MCF 10A (cell line): Measurements from ENCODE around the gene IGF2BP3. TPM values are rescaled to one million over a fixed set of nuclear protein-coding genes. Genes with fewer than 3 reads are reported as not detected.

Experiments used
- BruUV-seq: library from RNA; stranded (reverse); fragments of 400-500 nt; replicated peaks from 2 replicates; lab custom pipeline; 2021; lab: Mats Ljungman, UMichigan
- CTCF ChIA-PET: fragments of 300-600 bp; sonication (Branson Sonifier 250); formaldehyde crosslinking; extraction: SDS; loops from one replicate; lab custom pipeline; 2021; ENCODE audit warnings: antibody characterized with exemption, inconsistent platforms; lab: Yijun Ruan, JAX
- POLR2A ChIA-PET: fragments of 300-600, 350-650 bp; sonication (Branson Sonifier 250); formaldehyde crosslinking; extraction: SDS; loops from one replicate; lab custom pipeline; 2020; ENCODE audit warnings: antibody characterized with exemption, inconsistent platforms; lab: Yijun Ruan, JAX
- DNase-seq: peaks from one replicate; pipeline ENCODE4 v3.0.0-alpha.2; 2018; ENCODE audit not compliant: unreplicated experiment
- H3K27ac Mint-ChIP-seq: one replicate; pipeline ENCODE4 v1.8.0; 2022; ENCODE audit warnings: mild to moderate bottlenecking, low read depth, mixed read lengths; ENCODE audit not compliant: unreplicated experiment
- H3K27me3 Mint-ChIP-seq: one replicate; pipeline ENCODE4 v1.8.0; 2022; ENCODE audit warnings: mixed read lengths; ENCODE audit not compliant: insufficient read depth, unreplicated experiment
- H3K36me3 Mint-ChIP-seq: one replicate; pipeline ENCODE4 v1.8.0; 2022; ENCODE audit warnings: mild to moderate bottlenecking, moderate library complexity, mixed read lengths; ENCODE audit not compliant: insufficient read depth, unreplicated experiment
- H3K4me1 Mint-ChIP-seq: one replicate; pipeline ENCODE4 v1.8.0; 2022; ENCODE audit warnings: mixed read lengths; ENCODE audit not compliant: insufficient read depth, unreplicated experiment
- H3K4me3 Mint-ChIP-seq: one replicate; pipeline ENCODE4 v1.8.0; 2022; ENCODE audit warnings: mild to moderate bottlenecking, moderate library complexity, mixed read lengths; ENCODE audit not compliant: unreplicated experiment
- H3K9me3 Mint-ChIP-seq: one replicate; pipeline ENCODE4 v1.8.0; 2022; ENCODE audit warnings: mixed read lengths; ENCODE audit not compliant: unreplicated experiment
- CTCF ChIP-seq: fragments of 200-600 bp; IDR thresholded peaks from one replicate; pipeline ENCODE4 v1.8.0; 2022; ENCODE audit warnings: antibody characterized with exemption, mild to moderate bottlenecking; ENCODE audit not compliant: unreplicated experiment
- intact Hi-C: fragments of 100-400 bp; cut with micrococcal nuclease; formaldehyde crosslinking; loops from 2 replicates; pipeline ENCODE4 v1.14.1; 2022
- total RNA-seq: library from RNA; stranded (reverse); gene quantifications from 2 replicates; pipeline ENCODE4 v1.2.3, GENCODE V29; 2022

The IGF2BP3 gene
- total RNA-seq, 1 experiment from 2014 or later, result 29.8 TPM

- POLR2A ChIA-PET, result interaction anchor here (1.4 to 6.6 kb wide), 2 partner anchors 10 to 20 kb away, joined by 3 to 88 read pairs; no protein-coding TSS in a partner anchor
- no peaks in the 10 kb centered on the region for H3K27me3 Mint-ChIP-seq
- H3K27ac Mint-ChIP-seq, result no peak overlapping the region
- BruUV-seq, result no TSS peak
- no peak overlapping the region for H3K4me3 Mint-ChIP-seq
- CTCF ChIA-PET, result interaction anchor here (0.8 kb wide), 1 partner anchor 39 kb away, joined by 3 read pairs; the partner anchor contains the start of gene MALSU1
- peaks cover 29% of the 10 kb centered on the region for H3K36me3 Mint-ChIP-seq
- intact Hi-C loops, result no loop called here
- no peak for DNase-seq
- no peaks in the 10 kb centered on the region for H3K9me3 Mint-ChIP-seq
- H3K4me1 Mint-ChIP-seq, result peaks cover 20% of the 10 kb centered on the region
- TF ChIP-seq CTCF, result no peak
Measured at GRCh38 chr7:23338439-23338838, 131.9 kb downstream of the IGF2BP3 start.

- H3K9me3 Mint-ChIP-seq, result no peaks in the 10 kb centered on the region
- no peak overlapping the region for H3K4me3 Mint-ChIP-seq
- ChIA-PET CTCF (interaction anchor here (0.7 to 1.3 kb wide), 2 partner anchors 8 to 59 kb away, joined by 4 to 6 read pairs; no protein-coding TSS in a partner anchor), POLR2A (interaction anchor here (1.4 to 6.6 kb wide), 2 partner anchors 11 to 21 kb away, joined by 3 to 88 read pairs; no protein-coding TSS in a partner anchor)
- H3K36me3 Mint-ChIP-seq, result peaks cover 29% of the 10 kb centered on the region
- no peak overlapping the region for H3K27ac Mint-ChIP-seq
- TF ChIP-seq CTCF, result no peak
- no peaks in the 10 kb centered on the region for H3K27me3 Mint-ChIP-seq
- no peak for DNase-seq
- BruUV-seq, result no TSS peak
- peaks cover 26% of the 10 kb centered on the region for H3K4me1 Mint-ChIP-seq
- intact Hi-C loops, result no loop called here
Measured at GRCh38 chr7:23337374-23337773, 132.9 kb downstream of the IGF2BP3 start.

GRCh38 chr7:23336799-23337283 is 133.4 kb downstream of the IGF2BP3 start:
- ChIA-PET POLR2A (interaction anchor here (1.4 to 6.6 kb wide), 2 partner anchors 11 to 21 kb away, joined by 3 to 88 read pairs; no protein-coding TSS in a partner anchor), CTCF (interaction anchor here (0.7 to 1.3 kb wide), 2 partner anchors 9 to 58 kb away, joined by 4 to 6 read pairs; no protein-coding TSS in a partner anchor)
- TF ChIP-seq CTCF, result no peak
- H3K4me1 Mint-ChIP-seq, result peaks cover 31% of the 10 kb centered on the region
- no peaks in the 10 kb centered on the region for H3K9me3 Mint-ChIP-seq
- no peak overlapping the region for H3K27ac Mint-ChIP-seq
- no peak for DNase-seq
- no peaks in the 10 kb centered on the region for H3K27me3 Mint-ChIP-seq
- intact Hi-C loops, result no loop called here
- H3K36me3 Mint-ChIP-seq, result peaks cover 31% of the 10 kb centered on the region
- no TSS peak for BruUV-seq
- H3K4me3 Mint-ChIP-seq, result no peak overlapping the region

- no peaks in the 10 kb centered on the region for H3K9me3 Mint-ChIP-seq
- H3K36me3 Mint-ChIP-seq, result peaks cover 31% of the 10 kb centered on the region
- CTCF ChIA-PET, result interaction anchor here (0.6 to 1.3 kb wide), 2 partner anchors 9 to 115 kb away, joined by 3 to 4 read pairs; no protein-coding TSS in a partner anchor
- H3K4me3 Mint-ChIP-seq, result no peak overlapping the region
- POLR2A ChIA-PET, result interaction anchor here (0.6 to 6.6 kb wide), 4 partner anchors 12 to 736 kb away, joined by 3 to 88 read pairs (median 26); partner anchors contain the start of gene MALSU1
- no peak overlapping the region for H3K27ac Mint-ChIP-seq
- intact Hi-C loops, result no loop called here
- no TSS peak for BruUV-seq
- H3K4me1 Mint-ChIP-seq, result peaks cover 33% of the 10 kb centered on the region
- H3K27me3 Mint-ChIP-seq, result no peaks in the 10 kb centered on the region
- TF ChIP-seq CTCF, result no peak
- no peak for DNase-seq
Measured at GRCh38 chr7:23336086-23336485, 134.2 kb downstream of the IGF2BP3 start.
